Activated naive CD8-positive, alpha-beta T cell treated with anti-CD3 and anti-CD28 coated beads, Interleukin-2, amount 10 ng/mL, durations not matched to agents 7 days and 5 days (primary cell): ENCODE measurements around the gene B4GALNT3. TPM values are rescaled to one million over a fixed set of nuclear protein-coding genes. Genes with fewer than 3 reads are reported as not detected.

Experiments
- ATAC-seq: fragments of 150-1000 bp; cut with Tn5 transposase; one replicate; pipeline ENCODE4 v1.10.0; 2021; ENCODE audit warnings: low read depth, moderate library complexity
- POLR2A ChIA-PET: fragments of 350-600 bp; sonication (Branson Sonifier 250); formaldehyde crosslinking; loops from one replicate; lab custom pipeline; 2021; ENCODE audit warnings: antibody characterized with exemption; lab: Charles Lee
- DNase-seq: peaks from one replicate; pipeline ENCODE4 v3.0.0; 2021
- H3K27ac Mint-ChIP-seq: one replicate; pipeline ENCODE4 v1.8.0; 2022; ENCODE audit warnings: mild to moderate bottlenecking, mixed read lengths
- H3K27me3 Mint-ChIP-seq: one replicate; pipeline ENCODE4 v1.8.0; 2022; ENCODE audit warnings: mild to moderate bottlenecking, moderate library complexity, mixed read lengths
- H3K36me3 Mint-ChIP-seq: one replicate; pipeline ENCODE4 v1.8.0; 2021; ENCODE audit warnings: mild to moderate bottlenecking, mixed read lengths
- H3K4me1 Mint-ChIP-seq: one replicate; pipeline ENCODE4 v1.8.0; 2021; ENCODE audit warnings: mixed read lengths
- H3K4me3 Mint-ChIP-seq: one replicate; pipeline ENCODE4 v1.8.0; 2022; ENCODE audit warnings: mild to moderate bottlenecking, moderate library complexity, mixed read lengths
- H3K9me3 Mint-ChIP-seq: one replicate; pipeline ENCODE4 v1.8.0; 2021; ENCODE audit warnings: mixed read lengths
- total RNA-seq, 2 experiments: library from RNA; stranded (reverse); gene quantifications; one replicate each; pipeline ENCODE4 v1.2.3, GENCODE V29; 2021

The B4GALNT3 gene
- total RNA-seq, 2 experiments from 2014 or later, result 4.3 to 4.4 TPM

- Mint-ChIP-seq H3K4me3 (no peak overlapping the region), H3K27ac (no peak overlapping the region), H3K4me1 (peaks cover 4% of the 10 kb centered on the region), H3K27me3 (peaks cover 17% of the 10 kb centered on the region), H3K9me3 (no peaks in the 10 kb centered on the region), H3K36me3 (no peaks in the 10 kb centered on the region)
- POLR2A ChIA-PET, result no interaction called here
- ATAC-seq (no peak), DNase-seq (no peak)
Measured at GRCh38 chr12:475286-475685, 15.5 kb downstream of the B4GALNT3 start.

- no peak for DNase-seq
- H3K27me3 Mint-ChIP-seq, result peaks cover 22% of the 10 kb centered on the region
- POLR2A ChIA-PET, result no interaction called here
- ATAC-seq, result no peak
- H3K27ac Mint-ChIP-seq, result no peak overlapping the region
- no peak overlapping the region for H3K4me3 Mint-ChIP-seq
- H3K4me1 Mint-ChIP-seq, result peaks cover 1% of the 10 kb centered on the region
- no peaks in the 10 kb centered on the region for H3K9me3 Mint-ChIP-seq
- H3K36me3 Mint-ChIP-seq, result no peaks in the 10 kb centered on the region
Measured at GRCh38 chr12:479161-479560, 19.4 kb downstream of the B4GALNT3 start.

GRCh38 chr12:480831-481816 is 21.4 kb downstream of the B4GALNT3 start:
- Mint-ChIP-seq H3K4me1 (no peaks in the 10 kb centered on the region), H3K27ac (no peak overlapping the region), H3K27me3 (peaks cover 18% of the 10 kb centered on the region), H3K9me3 (no peaks in the 10 kb centered on the region), H3K36me3 (no peaks in the 10 kb centered on the region), H3K4me3 (no peak overlapping the region)
- POLR2A ChIA-PET, result no interaction called here
- no peak for ATAC-seq
- DNase-seq, result no peak

- Mint-ChIP-seq H3K36me3 (no peaks in the 10 kb centered on the region), H3K9me3 (no peaks in the 10 kb centered on the region), H3K27ac (no peak overlapping the region), H3K4me1 (no peaks in the 10 kb centered on the region), H3K4me3 (no peak overlapping the region), H3K27me3 (peaks cover 19% of the 10 kb centered on the region)
- ATAC-seq (no peak), DNase-seq (no peak)
- POLR2A ChIA-PET, result no interaction called here
Measured at GRCh38 chr12:482061-482460, 22.3 kb downstream of the B4GALNT3 start.

GRCh38 chr12:484096-484495 is 24.4 kb downstream of the B4GALNT3 start:
- POLR2A ChIA-PET, result no interaction called here
- no peak overlapping the region for H3K4me3 Mint-ChIP-seq

GRCh38 chr12:490260-490659 is 30.5 kb downstream of the B4GALNT3 start:
- Mint-ChIP-seq H3K27me3 (peaks cover 23% of the 10 kb centered on the region), H3K4me1 (no peaks in the 10 kb centered on the region), H3K36me3 (no peaks in the 10 kb centered on the region), H3K27ac (no peak overlapping the region), H3K9me3 (peaks cover 7% of the 10 kb centered on the region), H3K4me3 (no peak overlapping the region)
- ATAC-seq, result no peak
- no peak for DNase-seq
- POLR2A ChIA-PET, result no interaction called here

More at GRCh38 chr12:484096-484495, 24.4 kb downstream of the B4GALNT3 start:
- Mint-ChIP-seq H3K27ac (no peak overlapping the region), H3K27me3 (peaks cover 17% of the 10 kb centered on the region), H3K36me3 (no peaks in the 10 kb centered on the region), H3K4me1 (no peaks in the 10 kb centered on the region), H3K9me3 (peaks cover under 1% of the 10 kb centered on the region)
- no peak for DNase-seq
- ATAC-seq, result no peak

GRCh38 chr12:495466-495865 is 35.7 kb downstream of the B4GALNT3 start:
- H3K4me3 Mint-ChIP-seq, result no peak overlapping the region
- DNase-seq, result no peak
- H3K4me1 Mint-ChIP-seq, result no peaks in the 10 kb centered on the region
- POLR2A ChIA-PET, result no interaction called here
- peaks cover 24% of the 10 kb centered on the region for H3K27me3 Mint-ChIP-seq
- peaks cover 2% of the 10 kb centered on the region for H3K9me3 Mint-ChIP-seq
- no peaks in the 10 kb centered on the region for H3K36me3 Mint-ChIP-seq
- no peak overlapping the region for H3K27ac Mint-ChIP-seq
- ATAC-seq, result no peak

GRCh38 chr12:496736-497135 is 37.0 kb downstream of the B4GALNT3 start:
- DNase-seq (no peak), ATAC-seq (no peak)
- no peaks in the 10 kb centered on the region for H3K9me3 Mint-ChIP-seq
- H3K27me3 Mint-ChIP-seq, result peaks cover 18% of the 10 kb centered on the region
- H3K27ac Mint-ChIP-seq, result no peak overlapping the region
- no peaks in the 10 kb centered on the region for H3K4me1 Mint-ChIP-seq
- POLR2A ChIA-PET, result no interaction called here
- H3K36me3 Mint-ChIP-seq, result no peaks in the 10 kb centered on the region
- H3K4me3 Mint-ChIP-seq, result no peak overlapping the region

- no peak overlapping the region for H3K27ac Mint-ChIP-seq
- DNase-seq (no peak), ATAC-seq (no peak)
- POLR2A ChIA-PET, result no interaction called here
- no peaks in the 10 kb centered on the region for H3K36me3 Mint-ChIP-seq
- H3K27me3 Mint-ChIP-seq, result peaks cover 16% of the 10 kb centered on the region
- no peaks in the 10 kb centered on the region for H3K9me3 Mint-ChIP-seq
- no peak overlapping the region for H3K4me3 Mint-ChIP-seq
- H3K4me1 Mint-ChIP-seq, result no peaks in the 10 kb centered on the region
Measured at GRCh38 chr12:497501-498160, 37.9 kb downstream of the B4GALNT3 start.

GRCh38 chr12:499837-500458 is 40.2 kb downstream of the B4GALNT3 start:
- Mint-ChIP-seq H3K4me1 (peaks cover 2% of the 10 kb centered on the region), H3K27ac (no peak overlapping the region), H3K27me3 (peaks cover 20% of the 10 kb centered on the region), H3K4me3 (no peak overlapping the region), H3K36me3 (no peaks in the 10 kb centered on the region), H3K9me3 (no peaks in the 10 kb centered on the region)
- no peak for DNase-seq
- no peak for ATAC-seq
- POLR2A ChIA-PET, result no interaction called here

- Mint-ChIP-seq H3K36me3 (no peaks in the 10 kb centered on the region), H3K4me1 (peaks cover 2% of the 10 kb centered on the region), H3K27ac (no peak overlapping the region), H3K27me3 (peaks cover 30% of the 10 kb centered on the region), H3K9me3 (no peaks in the 10 kb centered on the region), H3K4me3 (no peak overlapping the region)
- DNase-seq (no peak), ATAC-seq (no peak)
- POLR2A ChIA-PET, result no interaction called here
Measured at GRCh38 chr12:501722-502447, 42.1 kb downstream of the B4GALNT3 start.

- no peaks in the 10 kb centered on the region for H3K36me3 Mint-ChIP-seq
- peaks cover 2% of the 10 kb centered on the region for H3K4me1 Mint-ChIP-seq
- no peak overlapping the region for H3K4me3 Mint-ChIP-seq
- DNase-seq (no peak), ATAC-seq (no peak)
- no peaks in the 10 kb centered on the region for H3K9me3 Mint-ChIP-seq
- peaks cover 30% of the 10 kb centered on the region for H3K27me3 Mint-ChIP-seq
- H3K27ac Mint-ChIP-seq, result no peak overlapping the region
- POLR2A ChIA-PET, result no interaction called here
Measured at GRCh38 chr12:503111-503761, 43.5 kb downstream of the B4GALNT3 start.

GRCh38 chr12:505221-505620 is 45.5 kb downstream of the B4GALNT3 start:
- Mint-ChIP-seq H3K9me3 (no peaks in the 10 kb centered on the region), H3K27ac (no peak overlapping the region), H3K36me3 (no peaks in the 10 kb centered on the region), H3K4me1 (peaks cover 2% of the 10 kb centered on the region), H3K27me3 (peaks cover 21% of the 10 kb centered on the region), H3K4me3 (no peak overlapping the region)
- ATAC-seq, result no peak
- DNase-seq, result no peak
- POLR2A ChIA-PET, result no interaction called here
